Endothelial cell of umbilical vein (primary cell): ENCODE measurements around the gene PRKCB. TPM values are rescaled to one million over a fixed set of nuclear protein-coding genes. Genes with fewer than 3 reads are reported as not detected.

ENCODE experiments used
- BruUV-seq: library from RNA; stranded (reverse); fragments of 400-500 nt; replicated peaks from 2 replicates; lab custom pipeline; 2021; lab: Mats Ljungman, UMichigan
- CTCF ChIA-PET: fragments of 300-600, 350-600 bp; sonication (Branson Sonifier 250); formaldehyde crosslinking; loops from one replicate; lab custom pipeline; 2021; ENCODE audit warnings: antibody characterized with exemption, inconsistent platforms; lab: Charles Lee
- POLR2A ChIA-PET: fragments of 300-600, 350-600 bp; sonication (Branson Sonifier 250); formaldehyde crosslinking; loops from one replicate; lab custom pipeline; 2021; ENCODE audit warnings: antibody characterized with exemption, inconsistent platforms; lab: Charles Lee
- DNase-seq: peaks from one replicate; pipeline ENCODE4 v3.0.0-alpha.2; 2011; ENCODE audit warnings: low read depth, low spot score
- FAIRE-seq: peaks from 2 replicates; lab custom pipeline; 2011; peaks lifted over from hg19 to GRCh38; lab: Jason Lieb, UNC
- H2AFZ ChIP-seq: 2 replicates; pipeline ENCODE4 v1.6.0; 2012; ENCODE audit warnings: low read depth, low read length, control low read depth, inconsistent platforms
- H3K27ac ChIP-seq: 2 replicates; pipeline ENCODE4 v1.5.1; 2011; ENCODE audit warnings: low read depth, mild to moderate bottlenecking, control low read depth, low read length, moderate library complexity; ENCODE audit not compliant: insufficient read depth
- H3K27me3 ChIP-seq, 2 experiments: 2 replicates each; pipeline versions ENCODE4 v1.6.0 to v1.6.1; 2011; ENCODE audit warnings: low read length in 2 of 2, mixed read lengths in 1 of 2; ENCODE audit not compliant: control insufficient read depth in 2 of 2, insufficient read depth in 2 of 2
- H3K36me3 ChIP-seq, 2 experiments: 2 replicates in 1 of 2; 3 replicates in 1 of 2; pipeline ENCODE4 v1.5.1; 2011; ENCODE audit warnings: low read length in 2 of 2, mild to moderate bottlenecking in 1 of 2, moderate library complexity in 1 of 2; ENCODE audit not compliant: control insufficient read depth in 2 of 2, insufficient read depth in 2 of 2; ENCODE audit errors: extremely low read depth in 1 of 2
- H3K4me1 ChIP-seq: 3 replicates; pipeline ENCODE4 v1.5.1; 2011; ENCODE audit warnings: mild to moderate bottlenecking, low read length; ENCODE audit not compliant: control insufficient read depth, insufficient read depth; ENCODE audit errors: extremely low read depth
- H3K4me2 ChIP-seq: 2 replicates; pipeline ENCODE4 v1.6.1; 2011; ENCODE audit warnings: low read length, control low read depth, mixed read lengths; ENCODE audit not compliant: insufficient read depth
- H3K4me3 ChIP-seq, 3 experiments: fragments of 200-600 bp in 1 of 3; sonication (generic), shearing (Covaris generic) in 1 of 3; replicated peaks in 1 of 3; 2 replicates each; pipeline ENCODE4 v1.5.1; 2011 to 2016; ENCODE audit warnings: control low read depth in 3 of 3, low read length in 3 of 3, mild to moderate bottlenecking in 2 of 3, inconsistent platforms in 1 of 3, low read depth in 1 of 3, moderate library complexity in 1 of 3; ENCODE audit not compliant: insufficient read depth in 1 of 3
- H3K79me2 ChIP-seq: 2 replicates; pipeline ENCODE4 v1.6.0; 2012; ENCODE audit warnings: low read length, inconsistent platforms; ENCODE audit not compliant: control insufficient read depth, insufficient read depth
- H3K9ac ChIP-seq: replicated peaks from 2 replicates; pipeline ENCODE3; 2011; ENCODE audit warnings: low read length, control low read depth; ENCODE audit not compliant: insufficient read depth; ENCODE audit errors: extremely low read depth
- H3K9me1 ChIP-seq: replicated peaks from 3 replicates; pipeline ENCODE4 v1.6.0; 2011; ENCODE audit warnings: mild to moderate bottlenecking, low read length; ENCODE audit not compliant: control insufficient read depth, insufficient read depth; ENCODE audit errors: extremely low read depth
- H3K9me3 ChIP-seq: replicated peaks from 2 replicates; pipeline ENCODE4 v1.5.1; 2012; ENCODE audit warnings: low read length, inconsistent platforms; ENCODE audit not compliant: control insufficient read depth, insufficient read depth
- H4K20me1 ChIP-seq: replicated peaks from 2 replicates; pipeline ENCODE3; 2011; ENCODE audit warnings: mild to moderate bottlenecking, low read length; ENCODE audit not compliant: control insufficient read depth, insufficient read depth; ENCODE audit errors: extremely low read depth
- EZH2 ChIP-seq: IDR thresholded peaks from 2 replicates; pipeline ENCODE4 v1.6.1; 2012; ENCODE audit warnings: borderline replicate concordance, low read depth, mild to moderate bottlenecking, moderate library complexity, low read length, inconsistent platforms; ENCODE audit not compliant: severe bottlenecking
- FOS ChIP-seq: IDR thresholded peaks from 2 replicates; pipeline ENCODE4 v1.6.1; 2011; ENCODE audit warnings: mild to moderate bottlenecking, low read length, moderate library complexity, borderline replicate concordance; ENCODE audit not compliant: insufficient read depth
- GATA2 ChIP-seq: IDR thresholded peaks from 2 replicates; pipeline ENCODE4 v1.7.0; 2011; ENCODE audit warnings: low read depth, mild to moderate bottlenecking, moderate library complexity, mixed read lengths, low read length; ENCODE audit not compliant: insufficient read length, insufficient read depth
- JUN ChIP-seq: IDR thresholded peaks from 2 replicates; pipeline ENCODE4 v1.6.1; 2011; ENCODE audit warnings: borderline replicate concordance, low read depth; ENCODE audit not compliant: insufficient read length, insufficient read depth
- MAX ChIP-seq: IDR thresholded peaks from 2 replicates; pipeline ENCODE4 v1.6.1; 2011; ENCODE audit not compliant: insufficient read depth, insufficient read length
- MYC ChIP-seq: IDR thresholded peaks from one replicate; pipeline ENCODE4 v1.6.1; 2011; ENCODE audit warnings: mild to moderate bottlenecking, low read depth, low read length
- POLR2A ChIP-seq: IDR thresholded peaks from 2 replicates; pipeline ENCODE4 v1.6.1; 2012; ENCODE audit warnings: low read depth, mild to moderate bottlenecking, control low read depth, low read length
- POLR2AphosphoS5 ChIP-seq: IDR thresholded peaks from 2 replicates; pipeline ENCODE4 v1.6.1; 2012; ENCODE audit warnings: low read depth, mild to moderate bottlenecking, control low read depth, low read length, moderate library complexity; ENCODE audit not compliant: insufficient read depth
- dilution Hi-C: fragments of 300-500 bp; cut with MboI; formaldehyde crosslinking; loops from one replicate; pipeline ENCODE4 v1.15.0; 2019; ENCODE audit warnings: low sequenced_read_pairs; ENCODE audit not compliant: extremely low pct_ligation_motif_present
- intact Hi-C: fragments of 100-400 bp; cut with micrococcal nuclease; formaldehyde crosslinking; loops from one replicate; pipeline ENCODE4 v1.10.0; 2022
- polyA plus RNA-seq, 4 experiments: library from polyadenylated mRNA; depleted of rRNA in 3 of 4; stranded (reverse) in 3 of 4; unstranded in 1 of 4; fragments of >200 nt; gene quantifications; 2 replicates each; pipeline versions ENCODE4 v1.2.1 to v1.2.3, GENCODE V29; 2011 to 2012; ENCODE audit warnings: missing spikeins in 1 of 4
- total RNA-seq: library from RNA; stranded (reverse); gene quantifications from 2 replicates; pipeline ENCODE4 v1.2.3, GENCODE V29; 2021
- TF ChIP-seq, protein P1 (sequence below), 2 donors: IDR thresholded peaks; 1 replicate in 1 of 2; 2 replicates in 1 of 2; pipeline ENCODE4 v1.5.1; 2011; ENCODE audit warnings: low read length in 2 of 2, mild to moderate bottlenecking in 2 of 2, moderate library complexity in 2 of 2, control low read depth in 1 of 2, inconsistent platforms in 1 of 2, low read depth in 1 of 2; ENCODE audit not compliant: insufficient read depth in 1 of 2; ENCODE audit errors: extremely low read depth in 1 of 2

PRKCB gene
- total and polyA plus RNA-seq, 2 donors (not counting 3 experiments of a cell fraction or from before 2014, with no cell fraction given) = 0.01 TPM; not detected in 1

GRCh38 chr16:24228514-24228913 lies 392.7 kb downstream of the PRKCB start:
- Histone ChIP-seq H2AFZ (no peak overlapping the region), H3K79me2 (no peaks in the 10 kb centered on the region), H3K9ac (no peak overlapping the region), H3K4me3 (no peak overlapping the region), H3K4me1 (no peaks in the 10 kb centered on the region), H3K4me2 (no peak overlapping the region), H3K27ac (no peak overlapping the region), H3K9me1 (no peaks in the 10 kb centered on the region), H3K9me3 (no peaks in the 10 kb centered on the region), H3K27me3 (no peaks in the 10 kb centered on the region), H4K20me1 (no peaks in the 10 kb centered on the region), H3K36me3 (no peaks in the 10 kb centered on the region)
- no peak for TF ChIP-seq GATA2
- no peak for TF ChIP-seq MAX
- TF ChIP-seq, protein P1, sequence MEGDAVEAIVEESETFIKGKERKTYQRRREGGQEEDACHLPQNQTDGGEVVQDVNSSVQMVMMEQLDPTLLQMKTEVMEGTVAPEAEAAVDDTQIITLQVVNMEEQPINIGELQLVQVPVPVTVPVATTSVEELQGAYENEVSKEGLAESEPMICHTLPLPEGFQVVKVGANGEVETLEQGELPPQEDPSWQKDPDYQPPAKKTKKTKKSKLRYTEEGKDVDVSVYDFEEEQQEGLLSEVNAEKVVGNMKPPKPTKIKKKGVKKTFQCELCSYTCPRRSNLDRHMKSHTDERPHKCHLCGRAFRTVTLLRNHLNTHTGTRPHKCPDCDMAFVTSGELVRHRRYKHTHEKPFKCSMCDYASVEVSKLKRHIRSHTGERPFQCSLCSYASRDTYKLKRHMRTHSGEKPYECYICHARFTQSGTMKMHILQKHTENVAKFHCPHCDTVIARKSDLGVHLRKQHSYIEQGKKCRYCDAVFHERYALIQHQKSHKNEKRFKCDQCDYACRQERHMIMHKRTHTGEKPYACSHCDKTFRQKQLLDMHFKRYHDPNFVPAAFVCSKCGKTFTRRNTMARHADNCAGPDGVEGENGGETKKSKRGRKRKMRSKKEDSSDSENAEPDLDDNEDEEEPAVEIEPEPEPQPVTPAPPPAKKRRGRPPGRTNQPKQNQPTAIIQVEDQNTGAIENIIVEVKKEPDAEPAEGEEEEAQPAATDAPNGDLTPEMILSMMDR (IDR thresholded peaks at IDR 0.05; ENCODE audit: extremely low read depth in 1 of 2, insufficient read depth in 1 of 2, low read depth in 1 of 2, low read length in 2 of 2) = no peak
- no peak for TF ChIP-seq POLR2A
- TF ChIP-seq POLR2AphosphoS5 = no peak
- no peak for TF ChIP-seq MYC
- no peak for TF ChIP-seq EZH2
- TF ChIP-seq FOS = no peak
- no peak for TF ChIP-seq JUN
- ChIA-PET CTCF (no interaction called here), POLR2A (no interaction called here)
- intact Hi-C loops (no loop called here), dilution Hi-C loops (loop anchor here (25.0 kb wide), 1 partner anchor 141 kb away; no protein-coding TSS in a partner anchor)
- FAIRE-seq (no peak), DNase-seq (no peak)
- BruUV-seq = no TSS peak
